HG02885 (cell line): ENCODE measurements around the gene FES.
A peak's percentile ranks its signal among the peaks of the same experiment; 100 is the strongest.

Experiments
- ATAC-seq: cut with Tn5 transposase; IDR thresholded peaks from one replicate; pipeline ENCODE4 v1.9.1; 2021; ENCODE audit warnings: mild to moderate bottlenecking; ENCODE audit not compliant: unreplicated experiment, poor library complexity

FES gene

DNA sequence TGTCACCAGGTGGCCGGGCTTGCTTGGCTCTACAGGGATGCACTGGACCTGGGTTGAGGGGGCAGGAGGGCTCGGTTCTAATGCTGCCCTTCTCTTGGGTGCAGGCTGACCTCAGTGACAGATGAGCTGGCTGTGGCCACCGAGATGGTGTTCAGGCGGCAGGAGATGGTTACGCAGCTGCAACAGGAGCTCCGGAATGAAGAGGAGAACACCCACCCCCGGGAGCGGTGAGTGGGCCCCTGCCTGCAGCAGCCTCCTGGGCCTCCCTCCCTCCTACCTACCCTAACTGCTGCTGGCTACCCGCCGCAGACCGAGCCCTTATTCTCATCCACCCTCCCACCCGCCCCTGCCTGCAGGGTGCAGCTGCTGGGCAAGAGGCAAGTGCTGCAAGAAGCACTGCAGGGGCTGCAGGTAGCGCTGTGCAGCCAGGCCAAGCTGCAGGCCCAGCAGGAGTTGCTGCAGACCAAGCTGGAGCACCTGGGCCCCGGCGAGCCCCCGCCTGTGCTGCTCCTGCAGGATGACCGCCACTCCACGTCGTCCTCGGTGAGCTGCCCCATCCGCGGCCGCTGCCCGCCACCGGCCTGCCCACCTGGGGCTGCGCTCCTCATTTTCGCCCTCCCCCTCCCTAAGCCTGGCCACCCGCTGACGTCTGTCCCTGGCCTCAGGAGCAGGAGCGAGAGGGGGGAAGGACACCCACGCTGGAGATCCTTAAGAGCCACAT is 5.6 kb downstream of the FES start:
- ATAC-seq, result no peak

- no peak for ATAC-seq
These were observed 6.5 kb downstream of the FES start for GRCh38 chr15:90890839-90891238.

GRCh38 chr15:90891346-90891949 is 7.1 kb downstream of the FES start:
- no peak for ATAC-seq

- no peak for ATAC-seq
These were observed 7.7 kb downstream of the FES start for GRCh38 chr15:90892023-90892422.

DNA sequence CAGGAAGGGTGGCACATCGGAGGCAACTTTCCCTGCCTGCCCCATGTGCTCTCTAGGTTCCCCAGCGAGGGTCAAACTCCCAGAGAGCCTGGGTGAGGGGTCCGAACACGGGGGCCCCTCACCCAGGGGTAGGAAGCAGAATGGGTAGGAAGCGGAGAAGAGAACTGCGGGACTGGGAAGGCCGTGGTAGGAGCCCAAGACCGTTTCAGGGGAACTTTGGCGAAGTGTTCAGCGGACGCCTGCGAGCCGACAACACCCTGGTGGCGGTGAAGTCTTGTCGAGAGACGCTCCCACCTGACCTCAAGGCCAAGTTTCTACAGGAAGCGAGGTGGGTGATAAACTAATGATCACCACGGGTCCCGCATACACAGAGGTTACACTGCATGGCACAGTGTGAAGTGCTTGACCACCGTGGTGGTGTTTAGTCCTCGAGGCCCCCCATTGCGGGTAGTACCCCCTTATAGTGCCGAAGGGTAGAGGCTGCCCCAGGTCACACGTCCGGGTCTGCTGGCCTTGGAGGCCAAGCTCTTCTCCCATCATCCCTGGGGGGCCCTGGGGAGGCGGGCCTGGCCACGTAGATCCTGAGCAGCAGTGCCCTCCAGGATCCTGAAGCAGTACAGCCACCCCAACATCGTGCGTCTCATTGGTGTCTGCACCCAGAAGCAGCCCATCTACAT is 8.3 kb downstream of the FES start:
- ATAC-seq, result no peak

- no peak for ATAC-seq
These were observed 9.1 kb downstream of the FES start for GRCh38 chr15:90893175-90894090.

GRCh38 chr15:90895571-90896117 is 11.3 kb downstream of the FES start:
- ATAC-seq, result no peak

DNA sequence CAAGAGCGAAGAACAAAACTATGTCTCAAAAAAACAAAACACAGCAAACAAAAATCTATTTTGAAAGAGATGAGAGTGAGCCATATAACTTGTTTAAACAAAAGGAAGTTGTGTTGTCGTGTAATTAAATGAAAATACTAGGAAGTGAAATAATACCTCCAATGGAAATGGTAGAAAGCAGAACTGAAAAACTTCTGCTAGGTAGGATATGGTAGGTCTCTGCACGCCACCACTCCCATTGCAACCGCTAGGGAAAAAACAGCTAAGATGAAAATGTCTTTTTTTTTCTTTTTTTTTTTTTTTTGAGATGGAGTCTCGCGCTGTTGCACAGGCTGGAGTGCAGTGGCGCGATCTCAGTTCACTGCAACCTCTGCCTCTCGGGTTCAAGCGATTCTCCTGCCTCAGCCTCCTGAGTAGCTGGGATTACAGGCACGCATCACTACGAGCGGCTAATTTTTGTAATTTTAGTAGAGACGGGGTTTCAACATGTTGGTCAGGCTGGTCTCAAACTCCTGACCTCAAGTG is 12.9 kb downstream of the FES start:
- ATAC-seq, result peak; percentile 62

DNA sequence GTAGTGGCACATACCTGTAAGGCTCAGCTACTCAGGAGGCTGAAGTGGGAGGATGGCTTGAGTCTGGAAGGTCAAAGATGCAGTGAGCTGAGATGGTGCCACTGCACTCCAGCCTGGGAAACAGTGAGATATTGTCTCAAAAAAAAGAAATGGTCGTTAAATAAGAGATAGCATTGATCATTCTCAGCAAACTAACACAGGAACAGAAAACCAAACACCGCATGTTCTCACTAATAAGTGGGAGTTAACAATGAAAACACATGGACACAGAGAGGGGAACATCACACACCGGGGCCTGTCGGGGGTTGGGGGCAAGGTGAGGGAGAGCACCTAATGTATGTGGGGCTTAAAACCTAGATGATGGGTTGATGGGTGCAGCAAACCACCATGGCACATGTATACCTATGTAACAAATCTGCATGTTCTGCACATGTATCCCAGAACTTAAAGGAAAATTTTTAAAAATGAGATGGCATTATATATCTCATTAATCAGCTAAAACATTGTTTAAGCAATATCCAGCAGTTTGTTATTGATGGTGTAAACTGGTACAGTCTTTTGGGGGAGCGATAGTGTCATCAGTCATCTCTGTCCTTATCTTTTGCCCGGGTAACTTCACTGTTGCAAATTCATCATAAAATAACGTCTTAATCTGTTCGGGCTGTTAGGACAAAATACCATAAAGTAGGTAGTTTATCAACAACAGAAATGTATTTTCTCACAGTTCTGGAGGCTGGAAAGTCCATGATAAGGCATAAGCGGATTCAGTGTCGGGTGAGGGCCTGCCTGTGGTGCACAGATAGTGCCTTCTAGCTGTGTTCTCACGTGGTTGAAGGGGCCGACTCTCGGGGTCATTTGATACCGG is 17.1 kb downstream of the FES start:
- no peak for ATAC-seq

DNA sequence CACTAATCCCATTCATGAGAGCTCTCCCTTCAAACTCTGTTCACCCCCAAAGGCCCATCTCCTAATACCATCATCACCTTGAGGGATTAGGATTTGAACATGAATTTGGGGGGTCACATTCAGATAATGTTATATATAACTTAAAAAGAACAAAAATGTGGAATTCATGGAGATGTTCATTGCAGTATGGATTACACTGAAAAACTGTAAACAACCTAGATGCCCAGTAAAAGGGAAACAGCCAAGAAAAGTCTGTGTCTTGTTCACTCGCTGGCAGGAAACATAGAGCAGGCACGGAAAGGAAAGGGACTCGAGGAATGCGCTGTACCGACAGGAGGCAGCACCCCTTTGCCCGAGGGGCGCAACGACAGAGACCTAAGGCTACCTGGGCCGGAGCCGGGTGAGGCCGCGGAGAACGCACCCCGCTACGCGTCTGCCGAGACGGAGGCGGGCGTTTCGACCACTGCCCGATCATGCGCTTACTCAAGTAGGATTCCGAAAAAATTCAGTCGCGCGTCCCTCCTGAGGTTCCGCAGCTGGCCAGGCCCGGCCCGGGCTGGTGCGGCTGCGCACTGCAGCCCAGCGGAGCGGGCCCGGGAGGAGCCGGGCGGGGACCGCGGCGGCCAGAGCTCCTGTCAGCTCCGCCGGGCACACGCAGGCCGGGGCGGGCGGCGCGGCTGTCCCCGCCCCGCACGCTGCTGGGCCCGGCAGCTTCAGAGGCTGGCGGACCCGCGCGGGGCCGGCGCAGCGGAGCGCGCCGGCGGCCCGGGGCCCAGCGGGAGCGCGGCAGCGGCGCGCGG is 17.9 kb downstream of the FES start:
- ATAC-seq, result peak; percentile 73

- ATAC-seq, result peak; percentile 58
These were observed 18.8 kb downstream of the FES start, which contains the start of gene MAN2A2 for GRCh38 chr15:90902840-90903732. TSS of gene MAN2A2 (plus strand) at chr15:90903302. CDS start at chr15:90904208, 906 bp downstream.

- no peak for ATAC-seq
These were observed 19.6 kb downstream of the FES start for GRCh38 chr15:90903733-90904536.

- ATAC-seq, result no peak
These were observed 20.4 kb downstream of the FES start for GRCh38 chr15:90904746-90905145.

DNA sequence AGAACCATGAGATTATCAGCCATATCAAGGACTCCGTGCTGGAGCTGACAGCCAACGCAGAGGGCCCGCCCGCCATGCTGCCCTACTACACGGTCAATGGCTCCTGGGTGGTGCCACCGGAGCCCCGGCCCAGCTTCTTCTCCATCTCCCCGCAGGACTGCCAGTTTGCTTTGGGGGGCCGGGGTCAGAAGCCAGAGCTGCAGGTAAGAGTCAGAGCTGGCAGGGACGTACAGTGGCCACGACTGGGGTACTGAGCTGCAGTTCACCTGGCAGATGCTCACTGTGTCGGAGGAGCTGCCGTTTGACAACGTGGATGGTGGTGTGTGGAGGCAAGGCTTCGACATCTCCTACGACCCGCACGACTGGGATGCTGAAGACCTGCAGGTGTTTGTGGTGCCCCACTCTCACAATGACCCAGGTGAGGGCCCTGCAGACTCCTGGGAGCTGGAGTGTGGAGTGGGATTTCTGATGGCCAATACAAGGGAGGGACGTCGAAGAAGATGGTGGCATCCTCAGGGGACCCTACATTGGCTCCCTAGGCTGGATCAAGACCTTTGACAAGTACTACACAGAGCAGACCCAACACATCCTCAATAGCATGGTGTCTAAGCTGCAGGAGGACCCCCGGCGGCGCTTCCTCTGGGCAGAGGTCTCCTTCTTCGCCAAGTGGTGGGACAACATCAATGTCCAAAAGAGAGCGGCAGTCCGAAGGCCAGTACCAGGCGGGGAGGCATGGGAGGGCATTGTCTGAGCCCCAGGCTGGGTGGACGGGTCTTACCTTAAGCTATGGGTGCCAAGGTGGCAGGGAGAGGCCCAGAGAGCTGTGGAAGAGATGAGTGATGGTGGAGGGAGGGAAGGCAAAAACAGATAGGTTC is 21.2 kb downstream of the FES start:
- no peak for ATAC-seq

DNA sequence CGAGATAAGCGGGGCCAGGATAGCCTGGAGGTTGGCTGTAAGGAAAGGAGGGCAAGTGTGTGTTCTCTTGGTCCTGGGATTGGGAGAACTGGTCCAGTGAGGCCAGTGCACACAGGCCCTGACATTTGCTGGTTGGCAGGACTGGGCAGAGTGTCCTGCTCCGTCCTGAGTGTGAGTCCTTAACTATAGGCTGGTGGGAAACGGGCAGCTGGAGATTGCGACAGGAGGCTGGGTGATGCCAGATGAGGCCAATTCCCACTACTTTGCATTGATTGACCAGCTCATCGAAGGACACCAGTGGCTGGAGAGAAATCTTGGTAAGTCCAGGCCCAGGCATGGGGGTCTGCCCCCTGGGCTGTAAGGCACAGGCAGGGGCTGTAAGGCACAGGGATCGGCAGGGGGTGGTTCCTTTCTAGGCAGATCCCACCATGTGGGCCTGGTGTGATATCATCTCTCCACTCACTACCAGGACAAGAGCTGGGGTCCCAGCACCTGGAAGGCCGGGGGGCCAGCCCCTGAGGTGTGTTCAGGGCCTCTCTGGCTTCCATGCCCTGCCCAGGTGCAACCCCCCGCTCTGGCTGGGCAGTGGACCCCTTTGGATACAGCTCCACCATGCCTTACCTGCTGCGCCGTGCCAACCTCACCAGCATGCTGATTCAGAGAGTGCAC is 22.0 kb downstream of the FES start:
- no peak for ATAC-seq
